SK-N-MC (cell line): Measurements from ENCODE around the gene BRIP1.

ENCODE experiments used
- EZH2 ChIP-seq: fragments of 200-600 bp; sonication (generic); IDR thresholded peaks from one replicate; pipeline ENCODE4 v1.6.1; 2017; ENCODE audit warnings: antibody characterized with exemption
- POLR2AphosphoS5 ChIP-seq: IDR thresholded peaks from 2 replicates; pipeline ENCODE4 v1.6.1; 2012; ENCODE audit warnings: mild to moderate bottlenecking, low read depth, low read length, borderline replicate concordance

GRCh38 chr17:61744252-61744651, 119.1 kb downstream of the BRIP1 start:
- TF ChIP-seq EZH2 (no peak), POLR2AphosphoS5 (no peak)
